Measurements from ENCODE around the gene NLRP9. TPM values are rescaled to one million over a fixed set of nuclear protein-coding genes. Genes with fewer than 3 reads are reported as not detected.

Gene NLRP9
- total RNA-seq, 4 donors from 2014 or later: not detected

DNA sequence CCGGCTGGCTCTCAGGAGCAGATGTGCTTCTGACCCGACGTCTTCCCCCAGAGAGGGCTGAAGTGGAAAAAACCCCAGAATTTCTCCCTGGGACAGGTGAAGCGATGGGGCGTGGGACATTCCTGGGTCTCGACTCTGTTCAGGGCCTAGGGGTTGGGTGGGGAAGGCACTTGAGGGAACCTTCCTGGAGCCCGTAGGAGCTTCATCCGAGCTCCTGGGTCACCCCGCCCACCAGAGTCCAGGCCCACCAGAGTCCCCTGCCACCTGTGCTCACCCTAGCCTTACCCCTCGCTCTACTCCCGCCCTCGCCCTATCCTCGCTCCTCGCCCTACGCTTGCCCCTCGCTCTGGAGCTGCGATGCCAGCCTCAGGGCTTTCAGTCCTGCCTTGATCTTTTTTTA, 39.9 kb downstream of the NLRP9 start:
- Histone ChIP-seq H3K4me1 (no peaks in the 10 kb centered on the region), H3K27me3 (no peaks in the 10 kb centered on the region), H3K27ac (no peak overlapping the region), H3K4me3 (no peak overlapping the region), H3K9me3 (no peaks in the 10 kb centered on the region), H3K36me3 (peaks cover 17 to 76% (median 33%) of the 10 kb centered on the region in 3 donors)
- 89 to 97% methylated on average over 11 to 17 of the region's 17 CpGs for WGBS, 2 donors
- DNase-seq: no peak
- intact Hi-C loops (cut with DNase I): no loop called here
- TF ChIP-seq, protein P1, sequence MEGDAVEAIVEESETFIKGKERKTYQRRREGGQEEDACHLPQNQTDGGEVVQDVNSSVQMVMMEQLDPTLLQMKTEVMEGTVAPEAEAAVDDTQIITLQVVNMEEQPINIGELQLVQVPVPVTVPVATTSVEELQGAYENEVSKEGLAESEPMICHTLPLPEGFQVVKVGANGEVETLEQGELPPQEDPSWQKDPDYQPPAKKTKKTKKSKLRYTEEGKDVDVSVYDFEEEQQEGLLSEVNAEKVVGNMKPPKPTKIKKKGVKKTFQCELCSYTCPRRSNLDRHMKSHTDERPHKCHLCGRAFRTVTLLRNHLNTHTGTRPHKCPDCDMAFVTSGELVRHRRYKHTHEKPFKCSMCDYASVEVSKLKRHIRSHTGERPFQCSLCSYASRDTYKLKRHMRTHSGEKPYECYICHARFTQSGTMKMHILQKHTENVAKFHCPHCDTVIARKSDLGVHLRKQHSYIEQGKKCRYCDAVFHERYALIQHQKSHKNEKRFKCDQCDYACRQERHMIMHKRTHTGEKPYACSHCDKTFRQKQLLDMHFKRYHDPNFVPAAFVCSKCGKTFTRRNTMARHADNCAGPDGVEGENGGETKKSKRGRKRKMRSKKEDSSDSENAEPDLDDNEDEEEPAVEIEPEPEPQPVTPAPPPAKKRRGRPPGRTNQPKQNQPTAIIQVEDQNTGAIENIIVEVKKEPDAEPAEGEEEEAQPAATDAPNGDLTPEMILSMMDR (IDR thresholded peaks at IDR 0.05): no peak
- no peak for TF ChIP-seq POLR2A (IDR thresholded peaks at IDR 0.05)

GRCh38 chr19:55697698-55698097, 40.5 kb downstream of the NLRP9 start:
- intact Hi-C loops (cut with DNase I): no loop called here
- Histone ChIP-seq H3K9me3 (no peaks in the 10 kb centered on the region), H3K4me1 (no peaks in the 10 kb centered on the region), H3K4me3 (no peak overlapping the region), H3K27ac (no peak overlapping the region), H3K27me3 (no peaks in the 10 kb centered on the region), H3K36me3 (peaks cover 22 to 82% (median 39%) of the 10 kb centered on the region in 3 donors)
- 100% methylated on average over 2 to 4 of the region's 8 CpGs for WGBS, 2 donors
- TF ChIP-seq, protein P1 (IDR thresholded peaks at IDR 0.05): no peak
- no peak for TF ChIP-seq POLR2A (IDR thresholded peaks at IDR 0.05)
- DNase-seq: no peak

DNA sequence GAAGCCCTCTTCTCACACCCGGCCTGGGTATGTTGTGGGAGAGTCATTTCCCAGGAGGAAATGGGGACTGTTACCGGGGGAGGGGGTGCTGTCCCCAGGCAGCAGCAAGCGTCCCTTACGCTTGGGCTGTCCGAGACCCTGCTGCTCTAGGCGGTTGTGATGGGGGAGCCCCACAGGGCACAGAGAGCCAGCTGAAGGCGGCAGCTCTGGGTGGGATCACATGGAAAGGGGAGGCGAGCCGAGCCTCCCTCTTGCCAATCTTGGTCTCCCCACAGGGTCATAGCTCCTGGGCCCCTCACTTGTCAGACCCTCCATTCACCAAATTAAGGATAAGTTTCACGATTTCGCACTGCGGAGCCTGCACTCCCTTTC, 41.1 kb downstream of the NLRP9 start:
- 76 to 87% methylated on average over 3 to 4 of the region's 12 CpGs for WGBS, 2 donors

DNA sequence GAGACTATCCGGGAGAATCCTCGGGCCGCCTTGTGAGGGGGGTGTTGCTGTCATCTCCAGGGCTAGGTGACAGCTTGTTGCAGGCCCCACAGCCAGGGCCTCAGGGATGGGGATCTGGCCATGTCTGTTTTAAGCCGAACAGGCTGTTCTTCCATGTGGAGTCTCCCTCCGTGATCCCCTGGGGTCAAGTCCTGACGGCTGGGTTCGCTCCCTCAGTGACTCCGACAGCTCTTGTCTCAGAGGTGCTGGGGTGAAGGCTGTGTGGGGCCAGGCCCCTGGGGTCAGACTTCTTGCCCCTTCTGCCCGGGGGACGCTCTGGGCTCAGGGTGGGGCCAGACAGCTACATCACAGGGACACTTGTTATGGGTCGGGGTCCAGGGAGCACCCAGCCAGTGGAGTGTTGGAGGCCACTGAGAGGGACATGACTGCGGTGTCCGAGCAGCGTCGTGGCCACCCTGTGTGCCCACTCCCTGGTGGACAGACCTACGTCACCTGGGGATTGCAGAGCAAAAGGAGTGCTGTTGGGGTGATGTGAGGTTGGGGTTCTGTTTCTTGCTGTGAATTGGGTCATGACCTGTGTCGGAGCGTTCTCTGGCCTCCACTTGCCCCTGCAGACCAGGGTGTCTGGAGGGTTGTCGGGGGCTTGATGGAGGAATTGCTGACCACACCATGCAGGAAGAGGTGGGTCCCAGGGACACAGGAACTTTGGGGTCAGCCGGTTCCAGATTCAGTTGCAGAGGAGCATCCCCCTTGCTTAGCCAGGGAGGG, 41.7 kb downstream of the NLRP9 start:
- no peaks in the 10 kb centered on the region for H3K4me1 ChIP-seq
- 76 to 91% methylated on average over 3 to 14 of the region's 20 CpGs for WGBS, 2 donors
- H3K9me3 ChIP-seq: no peaks in the 10 kb centered on the region
- DNase-seq: no peak
- TF ChIP-seq, protein P1 (IDR thresholded peaks at IDR 0.05): no peak
- no peak for TF ChIP-seq POLR2A (IDR thresholded peaks at IDR 0.05)
- H3K36me3 ChIP-seq: peaks cover 34 to 94% (median 51%) of the 10 kb centered on the region in 3 donors
- intact Hi-C loops (cut with DNase I): no loop called here
- no peaks in the 10 kb centered on the region for H3K27me3 ChIP-seq
- no peak overlapping the region for H3K4me3 ChIP-seq
- H3K27ac ChIP-seq: no peak overlapping the region

More for the DNA sequence above, 41.1 kb downstream of the NLRP9 start:
- TF ChIP-seq, protein P1 (IDR thresholded peaks at IDR 0.05): no peak
- TF ChIP-seq POLR2A (IDR thresholded peaks at IDR 0.05): no peak
- Histone ChIP-seq H3K4me3 (no peak overlapping the region), H3K4me1 (no peaks in the 10 kb centered on the region), H3K9me3 (no peaks in the 10 kb centered on the region), H3K27me3 (no peaks in the 10 kb centered on the region), H3K27ac (no peak overlapping the region), H3K36me3 (peaks cover 29 to 88% (median 45%) of the 10 kb centered on the region in 3 donors)
- intact Hi-C loops (cut with DNase I): no loop called here
- no peak for DNase-seq

DNA sequence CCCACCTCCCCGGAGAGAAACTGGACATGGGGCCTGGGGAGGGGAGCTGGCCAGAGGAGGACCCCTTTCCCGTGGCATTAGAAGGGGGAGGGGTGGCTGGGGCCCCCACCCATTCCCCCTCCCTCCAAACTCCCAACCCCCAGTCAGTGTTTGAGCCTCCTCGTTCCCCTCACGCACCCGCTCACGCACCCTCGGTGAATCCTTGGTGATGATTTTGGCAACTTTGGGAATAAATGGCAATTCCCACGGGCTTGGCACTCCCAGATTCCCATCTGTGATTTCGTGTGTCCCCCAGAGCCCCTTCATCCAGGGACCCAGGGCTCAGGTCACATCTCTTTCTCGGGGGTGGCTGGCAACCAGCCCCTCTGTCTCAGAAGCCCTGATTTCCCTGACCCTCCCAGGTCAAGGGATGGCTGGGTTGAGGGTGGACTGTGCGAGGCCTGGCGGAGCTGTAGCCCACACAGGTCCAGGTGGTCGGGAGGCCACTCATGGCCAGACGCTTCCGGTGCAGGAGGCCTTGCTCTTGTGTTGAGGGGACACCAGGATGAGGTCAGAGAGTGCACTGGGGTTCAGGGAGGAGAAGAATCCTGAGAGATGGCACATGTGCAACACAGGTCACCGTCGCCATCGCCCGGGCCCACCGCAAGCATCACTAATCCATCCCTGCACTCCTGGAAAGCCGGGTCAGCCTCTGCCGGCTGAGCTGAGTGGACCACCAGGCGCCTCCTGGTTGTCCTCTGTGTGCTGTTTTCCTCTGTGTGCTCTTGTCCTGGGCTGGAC, 42.5 kb downstream of the NLRP9 start:
- TF ChIP-seq POLR2A (IDR thresholded peaks at IDR 0.05): no peak
- Histone ChIP-seq H3K4me1 (no peaks in the 10 kb centered on the region), H3K9me3 (no peaks in the 10 kb centered on the region), H3K36me3 (peaks cover 37 to 99% (median 58%) of the 10 kb centered on the region in 3 donors), H3K4me3 (no peak overlapping the region), H3K27ac (no peak overlapping the region), H3K27me3 (no peaks in the 10 kb centered on the region)
- 89% methylated on average over 7 of the region's 23 CpGs; no CpG with 5 or more reads in 1 of the 2 donors for WGBS, 2 donors
- intact Hi-C loops (cut with DNase I): no loop called here
- DNase-seq: no peak

Measured in esophagus squamous epithelium (tissue), 5 donors.